ENCODE measurements around the gene MCM10.

DNA sequence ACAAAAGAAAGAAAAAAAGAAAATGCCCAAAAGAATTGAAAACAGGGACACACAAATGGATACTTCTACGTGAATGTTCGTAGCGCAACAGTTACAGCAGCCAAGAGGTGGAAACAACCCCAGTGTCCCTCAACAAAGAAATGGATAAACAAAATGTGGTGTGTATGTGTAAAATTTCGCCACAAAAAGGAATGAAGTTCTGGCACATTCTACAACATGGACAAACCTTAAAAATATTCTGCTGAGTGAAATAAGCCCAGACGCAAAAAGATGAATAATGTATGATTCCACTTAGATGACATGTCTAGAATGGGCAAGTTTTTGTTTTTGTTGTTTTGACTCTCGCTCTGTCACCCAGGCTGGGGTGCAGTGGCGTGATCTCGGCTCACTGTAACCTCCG lies 61.9 kb downstream of the MCM10 start:
- TF ChIP-seq, protein P1, sequence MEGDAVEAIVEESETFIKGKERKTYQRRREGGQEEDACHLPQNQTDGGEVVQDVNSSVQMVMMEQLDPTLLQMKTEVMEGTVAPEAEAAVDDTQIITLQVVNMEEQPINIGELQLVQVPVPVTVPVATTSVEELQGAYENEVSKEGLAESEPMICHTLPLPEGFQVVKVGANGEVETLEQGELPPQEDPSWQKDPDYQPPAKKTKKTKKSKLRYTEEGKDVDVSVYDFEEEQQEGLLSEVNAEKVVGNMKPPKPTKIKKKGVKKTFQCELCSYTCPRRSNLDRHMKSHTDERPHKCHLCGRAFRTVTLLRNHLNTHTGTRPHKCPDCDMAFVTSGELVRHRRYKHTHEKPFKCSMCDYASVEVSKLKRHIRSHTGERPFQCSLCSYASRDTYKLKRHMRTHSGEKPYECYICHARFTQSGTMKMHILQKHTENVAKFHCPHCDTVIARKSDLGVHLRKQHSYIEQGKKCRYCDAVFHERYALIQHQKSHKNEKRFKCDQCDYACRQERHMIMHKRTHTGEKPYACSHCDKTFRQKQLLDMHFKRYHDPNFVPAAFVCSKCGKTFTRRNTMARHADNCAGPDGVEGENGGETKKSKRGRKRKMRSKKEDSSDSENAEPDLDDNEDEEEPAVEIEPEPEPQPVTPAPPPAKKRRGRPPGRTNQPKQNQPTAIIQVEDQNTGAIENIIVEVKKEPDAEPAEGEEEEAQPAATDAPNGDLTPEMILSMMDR (IDR thresholded peaks at IDR 0.05; ENCODE audit: low read length) = no peak
- TF ChIP-seq EZH2phosphoT487 (IDR thresholded peaks at IDR 0.05; ENCODE audit: low read length) (no peak), EZH2 (optimal IDR thresholded peaks at IDR 0.05; ENCODE audit: low read depth, low read length) (no peak)

All from MM.1S (cell line).